ENCODE data around the gene ARSG. TPM values are rescaled to one million over a fixed set of nuclear protein-coding genes. Genes with fewer than 3 reads are reported as not detected.
"Not testable (repeated sequence)": the region's sequence is repeated elsewhere in the genome, so short reads cannot be mapped to it uniquely, and the experiment has no call there.

Gene ARSG
- polyA plus RNA-seq, 1 donor (not counting 4 experiments of a cell fraction or from before 2014, with no cell fraction given), result 0.41 TPM

- Histone ChIP-seq H3K27ac (ENCODE audit: control insufficient read depth, insufficient read depth, low read length) (no peak overlapping the region), H3K4me3 (ENCODE audit: control insufficient read depth in 2 of 3, extremely low read depth in 1 of 3, insufficient read depth in 2 of 3, low read depth in 1 of 3, low read length in 3 of 3) (no peak overlapping the region), H3K79me2 (ENCODE audit: control insufficient read depth, insufficient read depth, low read length) (no peaks in the 10 kb centered on the region), H4K20me1 (ENCODE audit: control insufficient read depth, extremely low read depth, insufficient read depth, low read length) (no peaks in the 10 kb centered on the region), H2AFZ (ENCODE audit: control insufficient read depth, low read length) (no peak overlapping the region), H3K9me3 (ENCODE audit: control insufficient read depth, low read depth, low read length) (no peaks in the 10 kb centered on the region), H3K9me1 (ENCODE audit: control insufficient read depth, extremely low read depth, insufficient read depth, low read length) (no peaks in the 10 kb centered on the region), H3K36me3 (ENCODE audit: control insufficient read depth in 2 of 2, extremely low read depth in 1 of 2, insufficient read depth in 2 of 2, low read length in 2 of 2) (no peaks in the 10 kb centered on the region), H3K4me2 (ENCODE audit: control insufficient read depth, extremely low read depth, insufficient read depth, low read depth, low read length) (no peak overlapping the region), H3K4me1 (ENCODE audit: control insufficient read depth, extremely low read depth, insufficient read depth, low read length) (no peaks in the 10 kb centered on the region), H3K9ac (ENCODE audit: control insufficient read depth, extremely low read depth, insufficient read depth, low read length) (no peak overlapping the region), H3K27me3 (ENCODE audit: control insufficient read depth, extremely low read depth, insufficient read depth, low read length) (peaks cover 5% of the 10 kb centered on the region)
- no peak for FAIRE-seq
- TF ChIP-seq CTCF (optimal IDR thresholded peaks at IDR 0.05 in 1 of 3, IDR thresholded peaks at IDR 0.05 in 1 of 3, conservative IDR thresholded peaks at IDR 0.05 in 1 of 3; ENCODE audit: extremely low read depth in 1 of 3, insufficient read depth in 2 of 3, low read length in 3 of 3), result no peak
- TF ChIP-seq EZH2 (IDR thresholded peaks at IDR 0.05; ENCODE audit: low read length), result no peak
- dilution Hi-C loops (cut with MboI; ENCODE audit: extremely low pct_ligation_motif_present, low sequenced_read_pairs), result no loop called here
- DNase-seq (ENCODE audit: low read depth, low spot score), result no peak
Measured at GRCh38 chr17:68375566-68375965, 84.3 kb downstream of the ARSG start.

- H3K27me3 ChIP-seq (ENCODE audit: control insufficient read depth, extremely low read depth, insufficient read depth, low read length); H3K79me2 ChIP-seq (ENCODE audit: control insufficient read depth, insufficient read depth, low read length); H3K36me3 ChIP-seq (ENCODE audit: control insufficient read depth in 2 of 2, extremely low read depth in 1 of 2, insufficient read depth in 2 of 2, low read length in 2 of 2); H3K4me1 ChIP-seq (ENCODE audit: control insufficient read depth, extremely low read depth, insufficient read depth, low read length); H3K9me1 ChIP-seq (ENCODE audit: control insufficient read depth, extremely low read depth, insufficient read depth, low read length); dilution Hi-C loops (cut with MboI; ENCODE audit: extremely low pct_ligation_motif_present, low sequenced_read_pairs); DNase-seq (ENCODE audit: low read depth, low spot score); H2AFZ ChIP-seq (ENCODE audit: control insufficient read depth, low read length); FAIRE-seq; H3K27ac ChIP-seq (ENCODE audit: control insufficient read depth, insufficient read depth, low read length); H3K9ac ChIP-seq (ENCODE audit: control insufficient read depth, extremely low read depth, insufficient read depth, low read length); H3K9me3 ChIP-seq (ENCODE audit: control insufficient read depth, low read depth, low read length); H3K4me3 ChIP-seq (ENCODE audit: control insufficient read depth in 2 of 3, extremely low read depth in 1 of 3, insufficient read depth in 2 of 3, low read depth in 1 of 3, low read length in 3 of 3); H3K4me2 ChIP-seq (ENCODE audit: control insufficient read depth, extremely low read depth, insufficient read depth, low read depth, low read length); H4K20me1 ChIP-seq (ENCODE audit: control insufficient read depth, extremely low read depth, insufficient read depth, low read length): not testable (repeated sequence)
Measured at GRCh38 chr17:68376178-68376577, 84.9 kb downstream of the ARSG start.

- Histone ChIP-seq H3K9me3 (ENCODE audit: control insufficient read depth, low read depth, low read length) (no peaks in the 10 kb centered on the region), H3K4me3 (ENCODE audit: control insufficient read depth in 2 of 3, extremely low read depth in 1 of 3, insufficient read depth in 2 of 3, low read depth in 1 of 3, low read length in 3 of 3) (no peak overlapping the region), H4K20me1 (ENCODE audit: control insufficient read depth, extremely low read depth, insufficient read depth, low read length) (no peaks in the 10 kb centered on the region), H3K27me3 (ENCODE audit: control insufficient read depth, extremely low read depth, insufficient read depth, low read length) (peaks cover 5% of the 10 kb centered on the region), H3K4me2 (ENCODE audit: control insufficient read depth, extremely low read depth, insufficient read depth, low read depth, low read length) (no peak overlapping the region), H2AFZ (ENCODE audit: control insufficient read depth, low read length) (no peak overlapping the region), H3K9ac (ENCODE audit: control insufficient read depth, extremely low read depth, insufficient read depth, low read length) (no peak overlapping the region), H3K27ac (ENCODE audit: control insufficient read depth, insufficient read depth, low read length) (no peak overlapping the region), H3K9me1 (ENCODE audit: control insufficient read depth, extremely low read depth, insufficient read depth, low read length) (no peaks in the 10 kb centered on the region), H3K36me3 (ENCODE audit: control insufficient read depth in 2 of 2, extremely low read depth in 1 of 2, insufficient read depth in 2 of 2, low read length in 2 of 2) (no peaks in the 10 kb centered on the region), H3K4me1 (ENCODE audit: control insufficient read depth, extremely low read depth, insufficient read depth, low read length) (no peaks in the 10 kb centered on the region), H3K79me2 (ENCODE audit: control insufficient read depth, insufficient read depth, low read length) (no peaks in the 10 kb centered on the region)
- DNase-seq (ENCODE audit: low read depth, low spot score) (no peak), FAIRE-seq (no peak)
- TF ChIP-seq EZH2 (IDR thresholded peaks at IDR 0.05; ENCODE audit: low read length) (no peak), CTCF (optimal IDR thresholded peaks at IDR 0.05 in 1 of 3, IDR thresholded peaks at IDR 0.05 in 1 of 3, conservative IDR thresholded peaks at IDR 0.05 in 1 of 3; ENCODE audit: extremely low read depth in 1 of 3, insufficient read depth in 2 of 3, low read length in 3 of 3) (no peak)
- dilution Hi-C loops (cut with MboI; ENCODE audit: extremely low pct_ligation_motif_present, low sequenced_read_pairs), result no loop called here
Measured at GRCh38 chr17:68377771-68378267, 86.5 kb downstream of the ARSG start.
